Adrenal gland (tissue), 5 donors: ENCODE results near the gene DIP2A.
"Not testable (repeated sequence)": the region's sequence is repeated elsewhere in the genome, so short reads cannot be mapped to it uniquely, and the experiment has no call there.

ENCODE experiments used
- CTCF ChIP-seq, 6 experiments: fragments of 450-650 bp in 4 of 6; fragments of 200-600 bp in 2 of 6; sonication (generic) in 1 of 6; IDR thresholded peaks; 1 replicate in 5 of 6; 2 replicates in 1 of 6; pipeline versions ENCODE4 v1.5.1 to v1.8.0; 2016 to 2021; ENCODE audit warnings: antibody characterized with exemption in 6 of 6, mild to moderate bottlenecking in 2 of 6, moderate library complexity in 1 of 6
- POLR2A ChIP-seq, 2 donors: fragments of 450-650 bp; IDR thresholded peaks; one replicate each; pipeline ENCODE4 v1.6.1; 2017; ENCODE audit warnings: antibody characterized with exemption in 2 of 2, mild to moderate bottlenecking in 2 of 2, moderate library complexity in 1 of 2
- donor health status: DM: no; HTN: no; CAD: no.

GRCh38 chr21:46527393-46527792 lies 68.7 kb downstream of the DIP2A start:
- TF ChIP-seq CTCF, POLR2A (IDR thresholded peaks at IDR 0.05): not testable (repeated sequence)
